Measurements from ENCODE around the gene SLC35A2.
"Not testable (repeated sequence)": the region's sequence is repeated elsewhere in the genome, so short reads cannot be mapped to it uniquely, and the experiment has no call there.

The SLC35A2 gene

DNA sequence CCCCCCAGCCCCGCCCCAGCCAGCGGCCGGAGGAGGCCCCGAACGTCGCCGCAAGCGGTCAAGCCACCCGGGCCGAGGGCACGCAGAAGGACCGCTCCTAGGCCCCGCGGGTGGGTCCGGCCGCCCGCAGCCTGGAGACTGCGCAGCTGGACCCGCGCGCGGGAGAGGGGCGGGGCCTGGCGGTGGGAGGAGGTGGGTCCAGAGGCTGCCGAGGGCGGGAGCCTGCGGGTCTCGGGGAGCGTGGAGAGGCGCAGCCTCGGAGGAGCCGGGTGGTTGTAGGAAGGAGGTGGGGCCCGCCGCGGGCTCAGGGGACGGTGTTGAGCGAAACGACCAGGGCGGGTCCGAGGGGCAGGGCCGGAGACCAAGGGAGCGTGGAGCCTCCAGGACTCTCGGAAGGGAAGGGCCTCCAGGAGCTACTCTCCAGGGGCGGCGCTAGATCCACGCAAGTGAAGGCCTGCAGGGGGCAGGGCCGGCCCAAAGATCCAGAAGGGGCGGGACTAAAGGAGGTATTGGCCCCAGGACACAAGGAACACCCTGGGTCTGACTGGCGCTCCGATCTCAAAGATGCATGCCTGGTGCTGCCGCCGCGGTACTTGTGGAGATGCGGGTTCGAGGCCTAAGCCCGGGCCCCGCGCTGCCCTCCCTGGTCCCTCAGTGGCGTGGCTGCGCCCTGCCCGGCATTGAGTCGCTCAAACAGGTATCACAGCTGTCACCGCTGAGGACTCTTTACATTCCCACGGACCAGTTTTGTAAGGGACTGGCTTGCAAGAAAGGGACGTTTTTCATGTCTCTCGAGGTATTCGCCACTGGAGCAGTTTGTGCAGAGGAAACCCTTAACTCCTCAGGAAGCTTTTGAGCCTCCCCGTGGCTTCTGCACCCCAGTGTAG lies 19.8 kb downstream of the SLC35A2 start:
- Histone ChIP-seq H3K27ac (ENCODE audit: poor library complexity, severe bottlenecking) (peak overlapping the region; percentile 52), H3K9me3 (ENCODE audit: severe bottlenecking) (no peaks in the 10 kb centered on the region), H3K4me1 (ENCODE audit: insufficient read depth, poor library complexity, severe bottlenecking) (no peaks in the 10 kb centered on the region), H3K27me3 (ENCODE audit: insufficient read depth, poor library complexity, severe bottlenecking) (no peaks in the 10 kb centered on the region), H3K36me3 (ENCODE audit: low read depth) (peaks cover 16% of the 10 kb centered on the region; the same call in 1 of the 2 replicates), H3K4me3 (ENCODE audit: severe bottlenecking) (peak overlapping the region; percentile 44)
- DNase-seq (ENCODE audit: low spot score) (peak; percentile 88), ATAC-seq (ENCODE audit: low read depth) (peak; percentile 93)
- peak; percentile 37 for TF ChIP-seq CTCF (IDR thresholded peaks at IDR 0.05; ENCODE audit: poor library complexity, severe bottlenecking)

DNA sequence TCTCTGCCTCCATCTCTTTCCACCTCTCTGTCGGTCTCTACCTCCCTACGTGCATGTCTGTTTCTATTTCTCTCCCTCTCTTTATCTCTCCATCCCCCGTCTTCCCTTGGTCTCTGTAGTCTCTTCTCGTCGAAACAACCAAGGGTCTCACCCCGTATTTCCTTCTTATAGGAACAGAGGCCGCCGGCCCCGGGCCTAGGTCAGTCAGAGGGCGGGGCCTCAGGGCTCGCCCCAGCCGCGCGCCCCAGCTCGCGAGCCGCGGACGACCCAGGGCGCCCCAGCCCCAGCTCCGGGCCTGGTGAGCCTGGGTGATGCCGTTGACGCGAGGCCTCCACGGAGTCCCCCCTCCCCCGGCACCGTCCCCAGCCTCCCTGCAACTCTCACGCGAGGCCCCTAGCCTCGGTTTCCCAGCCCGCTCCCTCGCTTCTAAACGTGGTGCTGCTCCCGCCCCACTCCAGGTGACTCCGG lies 20.5 kb downstream of the SLC35A2 start:
- ATAC-seq (ENCODE audit: low read depth) (peak; percentile 48), DNase-seq (ENCODE audit: low spot score) (no peak)
- no peaks in the 10 kb centered on the region for H3K9me3 ChIP-seq (ENCODE audit: severe bottlenecking)
- TF ChIP-seq CTCF (IDR thresholded peaks at IDR 0.05; ENCODE audit: poor library complexity, severe bottlenecking) = no peak
- no peaks in the 10 kb centered on the region for H3K27me3 ChIP-seq (ENCODE audit: insufficient read depth, poor library complexity, severe bottlenecking)
- H3K4me3 ChIP-seq (ENCODE audit: severe bottlenecking) = peak overlapping the region; percentile 44
- H3K4me1 ChIP-seq (ENCODE audit: insufficient read depth, poor library complexity, severe bottlenecking) = no peaks in the 10 kb centered on the region
- peaks cover 16% of the 10 kb centered on the region; the same call in 1 of the 2 replicates for H3K36me3 ChIP-seq (ENCODE audit: low read depth)
- peak overlapping the region; percentile 52 for H3K27ac ChIP-seq (ENCODE audit: poor library complexity, severe bottlenecking)

- Histone ChIP-seq H3K27me3 (ENCODE audit: insufficient read depth, poor library complexity, severe bottlenecking) (no peaks in the 10 kb centered on the region), H3K4me3 (ENCODE audit: severe bottlenecking) (peak overlapping the region; percentile 44), H3K4me1 (ENCODE audit: insufficient read depth, poor library complexity, severe bottlenecking) (no peaks in the 10 kb centered on the region), H3K36me3 (ENCODE audit: low read depth) (peaks cover 12% of the 10 kb centered on the region; the same call in 1 of the 2 replicates), H3K27ac (ENCODE audit: poor library complexity, severe bottlenecking) (peak overlapping the region; percentile 52), H3K9me3 (ENCODE audit: severe bottlenecking) (no peaks in the 10 kb centered on the region)
- TF ChIP-seq CTCF (IDR thresholded peaks at IDR 0.05; ENCODE audit: poor library complexity, severe bottlenecking) = no peak
- ATAC-seq (ENCODE audit: low read depth) (no peak; the same call in 2 of the 3 replicates), DNase-seq (ENCODE audit: low spot score) (no peak)
Measured at GRCh38 chrX:48890296-48890925, 21.0 kb downstream of the SLC35A2 start.

GRCh38 chrX:48886586-48886985 lies 24.9 kb downstream of the SLC35A2 start:
- not testable (repeated sequence) for H3K27ac ChIP-seq (ENCODE audit: poor library complexity, severe bottlenecking); H3K4me3 ChIP-seq (ENCODE audit: severe bottlenecking); H3K4me1 ChIP-seq (ENCODE audit: insufficient read depth, poor library complexity, severe bottlenecking); H3K27me3 ChIP-seq (ENCODE audit: insufficient read depth, poor library complexity, severe bottlenecking); H3K9me3 ChIP-seq (ENCODE audit: severe bottlenecking); DNase-seq (ENCODE audit: low spot score); H3K36me3 ChIP-seq (ENCODE audit: low read depth); ATAC-seq (ENCODE audit: low read depth)

GRCh38 chrX:48883729-48884128 lies 27.7 kb downstream of the SLC35A2 start:
- H3K4me3 ChIP-seq (ENCODE audit: severe bottlenecking) = no peak overlapping the region
- no peak overlapping the region for H3K27ac ChIP-seq (ENCODE audit: poor library complexity, severe bottlenecking)
- no peaks in the 10 kb centered on the region for H3K9me3 ChIP-seq (ENCODE audit: severe bottlenecking)
- no peaks in the 10 kb centered on the region for H3K4me1 ChIP-seq (ENCODE audit: insufficient read depth, poor library complexity, severe bottlenecking)
- 0 out of 3 replicates have a peak, but pooled peaks have one; percentile 25 for ATAC-seq (ENCODE audit: low read depth)
- no peaks in the 10 kb centered on the region for H3K27me3 ChIP-seq (ENCODE audit: insufficient read depth, poor library complexity, severe bottlenecking)
- no peak for DNase-seq (ENCODE audit: low spot score)
- no peak for TF ChIP-seq CTCF (IDR thresholded peaks at IDR 0.05; ENCODE audit: poor library complexity, severe bottlenecking)
- no peaks in the 10 kb centered on the region for H3K36me3 ChIP-seq (ENCODE audit: low read depth)

- H3K4me1 ChIP-seq (ENCODE audit: insufficient read depth, poor library complexity, severe bottlenecking); H3K27ac ChIP-seq (ENCODE audit: poor library complexity, severe bottlenecking); DNase-seq (ENCODE audit: low spot score); H3K4me3 ChIP-seq (ENCODE audit: severe bottlenecking); ATAC-seq (ENCODE audit: low read depth); H3K36me3 ChIP-seq (ENCODE audit: low read depth); H3K27me3 ChIP-seq (ENCODE audit: insufficient read depth, poor library complexity, severe bottlenecking); H3K9me3 ChIP-seq (ENCODE audit: severe bottlenecking): not testable (repeated sequence)
Measured at GRCh38 chrX:48876944-48877343, 34.5 kb downstream of the SLC35A2 start.

DNA sequence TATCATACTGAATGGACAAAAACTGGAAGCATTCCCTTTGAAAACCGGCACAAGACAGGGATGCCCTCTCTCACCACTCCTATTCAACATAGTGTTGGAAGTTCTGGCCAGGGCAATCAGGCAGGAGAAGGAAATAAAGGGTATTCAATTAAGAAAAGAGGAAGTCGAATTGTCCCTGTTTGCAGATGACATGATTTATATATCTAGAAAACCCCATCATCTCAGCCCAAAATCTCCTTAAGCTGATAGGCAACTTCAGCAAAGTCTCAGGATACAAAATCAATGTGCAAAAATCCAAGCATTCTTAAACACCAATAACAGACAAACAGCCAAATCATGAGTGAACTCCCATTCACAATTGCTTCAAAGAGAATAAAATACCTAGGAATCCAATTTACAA lies 39.4 kb downstream of the SLC35A2 start:
- H3K9me3 ChIP-seq (ENCODE audit: severe bottlenecking); H3K27me3 ChIP-seq (ENCODE audit: insufficient read depth, poor library complexity, severe bottlenecking); H3K36me3 ChIP-seq (ENCODE audit: low read depth); H3K27ac ChIP-seq (ENCODE audit: poor library complexity, severe bottlenecking); ATAC-seq (ENCODE audit: low read depth); H3K4me3 ChIP-seq (ENCODE audit: severe bottlenecking); H3K4me1 ChIP-seq (ENCODE audit: insufficient read depth, poor library complexity, severe bottlenecking); DNase-seq (ENCODE audit: low spot score): not testable (repeated sequence)
